Cardiac atrium fibroblast (primary cell): ENCODE measurements around the gene HAP1. TPM values are rescaled to one million over a fixed set of nuclear protein-coding genes. Genes with fewer than 3 reads are reported as not detected.

ENCODE experiments used
- total RNA-seq: library from RNA; depleted of rRNA; stranded (reverse); fragments of >200 nt; gene quantifications from 2 replicates; pipeline ENCODE4 v1.2.3, GENCODE V29; 2015

The HAP1 gene, protein sequence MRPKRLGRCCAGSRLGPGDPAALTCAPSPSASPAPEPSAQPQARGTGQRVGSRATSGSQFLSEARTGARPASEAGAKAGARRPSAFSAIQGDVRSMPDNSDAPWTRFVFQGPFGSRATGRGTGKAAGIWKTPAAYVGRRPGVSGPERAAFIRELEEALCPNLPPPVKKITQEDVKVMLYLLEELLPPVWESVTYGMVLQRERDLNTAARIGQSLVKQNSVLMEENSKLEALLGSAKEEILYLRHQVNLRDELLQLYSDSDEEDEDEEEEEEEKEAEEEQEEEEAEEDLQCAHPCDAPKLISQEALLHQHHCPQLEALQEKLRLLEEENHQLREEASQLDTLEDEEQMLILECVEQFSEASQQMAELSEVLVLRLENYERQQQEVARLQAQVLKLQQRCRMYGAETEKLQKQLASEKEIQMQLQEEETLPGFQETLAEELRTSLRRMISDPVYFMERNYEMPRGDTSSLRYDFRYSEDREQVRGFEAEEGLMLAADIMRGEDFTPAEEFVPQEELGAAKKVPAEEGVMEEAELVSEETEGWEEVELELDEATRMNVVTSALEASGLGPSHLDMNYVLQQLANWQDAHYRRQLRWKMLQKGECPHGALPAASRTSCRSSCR
- not detected in 2 replicates for total RNA-seq

DNA sequence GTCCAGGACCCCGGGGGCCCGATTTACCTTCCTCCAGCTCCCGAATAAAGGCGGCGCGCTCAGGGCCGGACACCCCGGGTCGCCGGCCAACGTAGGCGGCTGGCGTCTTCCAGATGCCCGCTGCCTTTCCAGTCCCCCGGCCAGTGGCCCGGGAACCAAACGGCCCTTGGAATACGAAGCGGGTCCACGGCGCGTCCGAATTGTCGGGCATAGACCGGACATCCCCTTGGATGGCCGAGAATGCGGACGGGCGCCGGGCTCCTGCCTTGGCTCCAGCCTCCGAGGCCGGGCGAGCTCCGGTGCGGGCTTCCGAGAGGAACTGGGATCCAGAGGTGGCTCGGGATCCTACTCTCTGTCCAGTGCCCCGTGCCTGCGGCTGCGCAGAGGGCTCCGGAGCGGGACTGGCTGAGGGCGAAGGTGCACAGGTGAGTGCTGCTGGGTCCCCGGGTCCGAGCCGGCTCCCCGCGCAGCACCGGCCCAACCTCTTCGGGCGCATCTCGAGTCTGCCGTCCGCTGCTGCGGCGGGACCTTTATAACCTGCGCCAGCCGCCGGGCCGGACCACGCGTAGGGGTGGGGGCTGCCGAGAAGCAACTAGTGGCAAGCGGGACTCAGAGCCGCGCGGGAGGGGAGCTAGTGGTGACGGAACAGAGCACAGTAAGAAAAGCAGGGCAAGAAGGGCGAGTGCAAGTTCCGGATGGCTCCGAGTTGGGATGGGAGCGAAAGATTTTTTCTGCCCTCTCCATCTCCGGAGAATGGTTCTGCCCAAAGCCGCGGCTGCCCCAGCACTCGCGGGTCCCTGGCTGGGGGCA lies at the start of gene HAP1:
Gene HAP1, minus strand, starts transcription at position 505 of the 810 bp plus-strand sequence. Its CDS starts 9 bp downstream, at position 496.

DNA sequence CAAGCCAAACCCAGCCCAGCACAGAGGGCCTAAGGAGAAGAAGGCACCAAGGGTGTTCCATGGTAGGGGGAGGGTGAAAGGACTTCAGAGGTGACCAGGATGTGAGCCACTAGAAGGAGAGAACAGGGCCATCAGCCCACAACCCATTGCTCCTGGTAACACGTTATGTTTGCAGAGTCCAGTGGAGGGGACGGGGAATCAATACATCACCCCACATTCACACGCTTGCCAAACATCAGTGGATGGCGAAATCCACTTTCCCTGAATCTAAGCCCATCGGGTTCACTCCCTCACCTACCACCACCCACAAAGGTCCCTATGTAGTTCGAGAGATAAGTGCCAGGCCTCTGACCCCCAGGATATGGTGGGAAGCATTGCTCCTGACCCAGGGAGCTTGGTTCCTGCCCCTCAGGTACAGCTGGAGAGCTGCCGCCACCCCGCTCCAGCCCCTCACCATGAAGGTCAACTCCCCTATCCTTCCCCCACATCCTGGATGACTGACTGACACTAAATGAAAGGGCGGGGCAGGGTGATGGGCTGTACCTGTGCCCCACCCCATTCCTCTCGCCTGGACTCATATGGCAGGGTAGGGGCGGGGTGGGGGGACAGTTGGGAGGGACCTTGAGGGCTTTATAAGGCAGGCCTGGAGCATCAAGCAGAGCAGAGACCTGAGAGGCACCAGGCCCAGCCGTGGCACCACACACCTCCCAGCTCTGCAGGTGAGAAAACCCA lies 22.6 kb downstream of the HAP1 start, which contains the start of gene GAST:
Gene GAST, plus strand, starts transcription at position 663 of the 732 bp plus-strand sequence. CDS start 3,106 bp downstream, outside the sequence.

DNA sequence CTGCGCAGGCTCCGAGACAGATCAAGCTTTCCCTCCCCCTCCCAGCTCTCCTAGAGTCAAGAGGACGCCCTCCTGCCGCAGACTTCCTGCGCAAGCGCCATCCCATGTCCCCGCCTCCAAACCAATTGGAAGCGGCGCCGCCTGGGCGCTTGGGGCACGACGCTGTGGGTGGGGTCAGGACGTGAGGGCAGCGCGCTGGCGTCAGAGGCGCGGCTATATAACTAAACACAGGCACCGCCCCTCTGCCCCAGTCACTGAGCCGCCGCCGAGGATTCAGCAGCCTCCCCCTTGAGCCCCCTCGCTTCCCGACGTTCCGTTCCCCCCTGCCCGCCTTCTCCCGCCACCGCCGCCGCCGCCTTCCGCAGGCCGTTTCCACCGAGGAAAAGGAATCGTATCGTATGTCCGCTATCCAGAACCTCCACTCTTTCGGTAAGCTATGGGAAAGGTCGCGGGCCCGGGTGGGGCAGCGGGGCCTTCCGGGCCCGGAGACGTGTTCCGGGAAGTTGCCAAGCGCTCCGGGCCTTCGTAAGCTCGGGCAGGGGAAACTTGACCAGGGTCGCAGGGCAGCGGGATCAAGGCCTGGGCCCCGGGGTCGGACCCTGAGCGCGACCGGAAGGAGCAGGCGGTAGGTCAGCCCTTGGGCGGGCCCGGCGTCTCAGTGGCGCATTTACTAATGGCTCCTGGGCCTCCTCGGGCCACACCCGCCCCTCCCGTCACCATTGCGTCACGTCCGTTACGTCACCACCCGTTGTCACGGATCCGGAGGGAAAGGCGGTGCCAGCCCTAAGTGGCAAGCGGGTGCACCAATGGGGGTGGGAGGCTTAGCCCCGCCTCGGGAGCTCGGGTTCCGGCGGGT lies 45.6 kb downstream of the HAP1 start, which contains the start of gene EIF1:
Gene EIF1, plus strand, starts transcription at position 245 of the 856 bp plus-strand sequence. Its CDS starts 154 bp downstream, at position 399.

Other genes with a start within 250 kb of the HAP1 start
- gene KRT36, start 244.7 kb downstream of the HAP1 start, total RNA-seq = not detected in 2 replicates
- gene KRT13, start 229.0 kb downstream of the HAP1 start, total RNA-seq = not detected in 2 replicates
- 9.6 TPM in 1 of 2 replicates, not detected in the other for gene KRT15, start 215.8 kb downstream of the HAP1 start, total RNA-seq
- 0.72 and 5.7 TPM in 2 replicates for gene KRT19, start 206.3 kb downstream of the HAP1 start, total RNA-seq
- not detected in 2 replicates for gene KRT9, start 162.6 kb downstream of the HAP1 start, total RNA-seq
- gene KRT14, start 147.7 kb downstream of the HAP1 start, total RNA-seq = not detected in 2 replicates
- gene KRT16, start 121.9 kb downstream of the HAP1 start, total RNA-seq = not detected in 2 replicates
- gene KRT17, start 110.1 kb downstream of the HAP1 start, total RNA-seq = 0.54 and 0.65 TPM in 2 replicates
- 109 and 140 TPM in 2 replicates for gene EIF1, start 45.8 kb downstream of the HAP1 start, total RNA-seq
- gene GAST, start 22.3 kb downstream of the HAP1 start, total RNA-seq = not detected in 2 replicates
- gene JUP, start 52.1 kb upstream of the HAP1 start, total RNA-seq = 54.1 and 57.0 TPM in 2 replicates
- 86.3 and 93.0 TPM in 2 replicates for gene P3H4, start 77.3 kb upstream of the HAP1 start, total RNA-seq
- gene FKBP10, start 78.4 kb upstream of the HAP1 start, total RNA-seq = 676 and 811 TPM in 2 replicates
- gene NT5C3B, start 101.6 kb upstream of the HAP1 start, total RNA-seq = 43.9 and 65.1 TPM in 2 replicates
- gene KLHL10, start 103.2 kb upstream of the HAP1 start, total RNA-seq = not detected in 2 replicates
- 17.1 and 23.3 TPM in 2 replicates for gene KLHL11, start 130.8 kb upstream of the HAP1 start, total RNA-seq
- gene ACLY, start 184.3 kb upstream of the HAP1 start, total RNA-seq = 187 and 262 TPM in 2 replicates
- 0.16 and 0.18 TPM in 2 replicates for gene ODAD4, start 196.0 kb upstream of the HAP1 start, total RNA-seq
- gene CNP, start 232.2 kb upstream of the HAP1 start, total RNA-seq = 64.6 and 82.6 TPM in 2 replicates